PFSK-1 (cell line): ENCODE results near the gene MAP1B.

Experiments used
- POLR2AphosphoS5 ChIP-seq: IDR thresholded peaks from 2 replicates; pipeline ENCODE4 v1.6.1; 2012; ENCODE audit warnings: low read depth, mild to moderate bottlenecking, control low read depth, low read length, moderate library complexity
- REST ChIP-seq, 2 experiments: IDR thresholded peaks; 2 replicates each; pipeline versions ENCODE4 v1.6.1 to v1.8.0; 2011 to 2012; ENCODE audit warnings: low read depth in 2 of 2, low read length in 2 of 2, control low read depth in 1 of 2, inconsistent platforms in 1 of 2, mild to moderate bottlenecking in 1 of 2, moderate library complexity in 1 of 2; ENCODE audit not compliant: insufficient read depth in 1 of 2
- SIN3A ChIP-seq: IDR thresholded peaks from 2 replicates; pipeline ENCODE4 v1.6.1; 2012; ENCODE audit warnings: mild to moderate bottlenecking, low read length, moderate library complexity, borderline replicate concordance; ENCODE audit not compliant: insufficient read depth
- TAF1 ChIP-seq: IDR thresholded peaks from 2 replicates; pipeline ENCODE4 v1.6.1; 2012; ENCODE audit warnings: low read length, control low read depth, borderline replicate concordance; ENCODE audit not compliant: insufficient read depth

GRCh38 chr5:72221541-72221940 is 114.3 kb downstream of the MAP1B start:
- TF ChIP-seq TAF1 (no peak), POLR2AphosphoS5 (no peak), SIN3A (no peak), REST (IDR thresholded peaks at IDR 0.05; ENCODE audit: insufficient read depth in 1 of 2, low read depth in 2 of 2, low read length in 2 of 2) (no peak)
